ENCODE data around the gene FMN1.

Gene FMN1

GRCh38 chr15:32861761-32862160 is 332.8 kb downstream of the FMN1 start:
- no peaks in the 10 kb centered on the region for H3K36me3 ChIP-seq (ENCODE audit: control insufficient read depth, insufficient read depth, low read length)
- no peaks in the 10 kb centered on the region for H3K9me3 ChIP-seq (ENCODE audit: control insufficient read depth, low read length)
- H3K9ac ChIP-seq = no peak overlapping the region
- no peak overlapping the region for H3K4me3 ChIP-seq (ENCODE audit: low read depth, low read length)
- H2AFZ ChIP-seq = no peak overlapping the region
- TF ChIP-seq CTCF (IDR thresholded peaks at IDR 0.05) = no peak
- H3K27ac ChIP-seq = no peak overlapping the region
- H3K4me1 ChIP-seq = no peaks in the 10 kb centered on the region
- H3K79me2 ChIP-seq = no peaks in the 10 kb centered on the region
- no peaks in the 10 kb centered on the region for H3K27me3 ChIP-seq (ENCODE audit: control insufficient read depth, insufficient read depth, low read length)
- no peak overlapping the region for H3K4me2 ChIP-seq (ENCODE audit: low read length)

- no peak overlapping the region for H3K9ac ChIP-seq
- TF ChIP-seq CTCF (IDR thresholded peaks at IDR 0.05) = no peak
- no peak overlapping the region for H3K4me3 ChIP-seq (ENCODE audit: low read depth, low read length)
- no peak overlapping the region for H3K27ac ChIP-seq
- no peaks in the 10 kb centered on the region for H3K9me3 ChIP-seq (ENCODE audit: control insufficient read depth, low read length)
- H2AFZ ChIP-seq = no peak overlapping the region
- H3K27me3 ChIP-seq (ENCODE audit: control insufficient read depth, insufficient read depth, low read length) = no peaks in the 10 kb centered on the region
- H3K79me2 ChIP-seq = no peaks in the 10 kb centered on the region
- H3K36me3 ChIP-seq (ENCODE audit: control insufficient read depth, insufficient read depth, low read length) = no peaks in the 10 kb centered on the region
- no peak overlapping the region for H3K4me2 ChIP-seq (ENCODE audit: low read length)
- no peaks in the 10 kb centered on the region for H3K4me1 ChIP-seq
Observed at GRCh38 chr15:32861174-32861573, 333.3 kb downstream of the FMN1 start.

GRCh38 chr15:32859996-32860395 is 334.5 kb downstream of the FMN1 start:
- Histone ChIP-seq H3K27ac (no peak overlapping the region), H2AFZ (no peak overlapping the region), H3K36me3 (ENCODE audit: control insufficient read depth, insufficient read depth, low read length) (no peaks in the 10 kb centered on the region), H3K4me1 (no peaks in the 10 kb centered on the region), H3K9me3 (ENCODE audit: control insufficient read depth, low read length) (no peaks in the 10 kb centered on the region), H3K27me3 (ENCODE audit: control insufficient read depth, insufficient read depth, low read length) (no peaks in the 10 kb centered on the region), H3K4me2 (ENCODE audit: low read length) (no peak overlapping the region), H3K79me2 (no peaks in the 10 kb centered on the region), H3K4me3 (ENCODE audit: low read depth, low read length) (no peak overlapping the region), H3K9ac (no peak overlapping the region)
- TF ChIP-seq CTCF (IDR thresholded peaks at IDR 0.05) = no peak

- Histone ChIP-seq H3K79me2 (no peaks in the 10 kb centered on the region), H3K9me3 (ENCODE audit: control insufficient read depth, low read length) (no peaks in the 10 kb centered on the region), H3K27ac (no peak overlapping the region), H3K4me3 (ENCODE audit: low read depth, low read length) (no peak overlapping the region), H3K9ac (no peak overlapping the region), H3K27me3 (ENCODE audit: control insufficient read depth, insufficient read depth, low read length) (no peaks in the 10 kb centered on the region), H2AFZ (no peak overlapping the region), H3K4me1 (no peaks in the 10 kb centered on the region), H3K36me3 (ENCODE audit: control insufficient read depth, insufficient read depth, low read length) (no peaks in the 10 kb centered on the region), H3K4me2 (ENCODE audit: low read length) (no peak overlapping the region)
- TF ChIP-seq CTCF (IDR thresholded peaks at IDR 0.05) = no peak
Observed at GRCh38 chr15:32859251-32859650, 335.3 kb downstream of the FMN1 start.

GRCh38 chr15:32857732-32858131 is 336.8 kb downstream of the FMN1 start:
- no peaks in the 10 kb centered on the region for H3K4me1 ChIP-seq
- no peaks in the 10 kb centered on the region for H3K36me3 ChIP-seq (ENCODE audit: control insufficient read depth, insufficient read depth, low read length)
- no peak overlapping the region for H2AFZ ChIP-seq
- H3K4me3 ChIP-seq (ENCODE audit: low read depth, low read length) = no peak overlapping the region
- TF ChIP-seq CTCF (IDR thresholded peaks at IDR 0.05) = no peak
- H3K79me2 ChIP-seq = no peaks in the 10 kb centered on the region
- no peak overlapping the region for H3K4me2 ChIP-seq (ENCODE audit: low read length)
- H3K9ac ChIP-seq = no peak overlapping the region
- H3K27me3 ChIP-seq (ENCODE audit: control insufficient read depth, insufficient read depth, low read length) = no peaks in the 10 kb centered on the region
- no peaks in the 10 kb centered on the region for H3K9me3 ChIP-seq (ENCODE audit: control insufficient read depth, low read length)
- H3K27ac ChIP-seq = no peak overlapping the region

Data from parathyroid adenoma (tissue), 2 donors.